Adipocyte (in vitro differentiated cells): Measurements from ENCODE around the gene IKZF2.

Experiments
- DNase-seq: peaks from one replicate; pipeline ENCODE4 v3.0.0-alpha.2; 2015; ENCODE audit warnings: low read depth
- H3K27me3 ChIP-seq: replicated peaks from 2 replicates; pipeline ENCODE4 v1.7.0; 2013; ENCODE audit warnings: mild to moderate bottlenecking, low read length, moderate library complexity; ENCODE audit not compliant: control insufficient read depth, insufficient read depth
- H3K36me3 ChIP-seq: 2 replicates; pipeline ENCODE4 v1.7.0; 2013; ENCODE audit warnings: low read length, mild to moderate bottlenecking, moderate library complexity; ENCODE audit not compliant: control insufficient read depth, insufficient read depth, severe bottlenecking
- H3K4me1 ChIP-seq: 2 replicates; pipeline ENCODE4 v1.7.0; 2013; ENCODE audit warnings: mild to moderate bottlenecking, low read length, moderate library complexity; ENCODE audit not compliant: control insufficient read depth, insufficient read depth
- H3K4me3 ChIP-seq: 2 replicates; pipeline ENCODE4 v1.7.0; 2013; ENCODE audit warnings: mild to moderate bottlenecking, low read length, moderate library complexity
- H3K9ac ChIP-seq: 2 replicates; pipeline ENCODE4 v1.7.0; 2013; ENCODE audit warnings: mild to moderate bottlenecking, low read length, moderate library complexity
- H3K9me3 ChIP-seq: 2 replicates; pipeline ENCODE4 v1.7.0; 2013; ENCODE audit warnings: mild to moderate bottlenecking, low read length, moderate library complexity; ENCODE audit not compliant: control insufficient read depth

IKZF2 gene

GRCh38 chr2:213091765-213092164 is 59.6 kb downstream of the IKZF2 start:
- no peak for DNase-seq
- no peak overlapping the region for H3K9ac ChIP-seq

GRCh38 chr2:213090772-213091171 is 60.6 kb downstream of the IKZF2 start:
- Histone ChIP-seq H3K4me1 (peaks cover 29% of the 10 kb centered on the region), H3K9me3 (no peaks in the 10 kb centered on the region), H3K4me3 (no peak overlapping the region), H3K27me3 (no peaks in the 10 kb centered on the region), H3K9ac (no peak overlapping the region), H3K36me3 (no peaks in the 10 kb centered on the region)
- DNase-seq = no peak

More at GRCh38 chr2:213091765-213092164, 59.6 kb downstream of the IKZF2 start:
- H3K4me1 ChIP-seq = peaks cover 20% of the 10 kb centered on the region
- H3K27me3 ChIP-seq = no peaks in the 10 kb centered on the region
- no peaks in the 10 kb centered on the region for H3K9me3 ChIP-seq
- H3K4me3 ChIP-seq = no peak overlapping the region
- H3K36me3 ChIP-seq = no peaks in the 10 kb centered on the region

GRCh38 chr2:213089438-213089837 is 62.0 kb downstream of the IKZF2 start:
- Histone ChIP-seq H3K9ac (no peak overlapping the region), H3K9me3 (no peaks in the 10 kb centered on the region), H3K4me1 (peaks cover 35% of the 10 kb centered on the region), H3K36me3 (no peaks in the 10 kb centered on the region), H3K4me3 (no peak overlapping the region), H3K27me3 (no peaks in the 10 kb centered on the region)
- peak; percentile 69 for DNase-seq

GRCh38 chr2:213087040-213087439 is 64.4 kb downstream of the IKZF2 start:
- Histone ChIP-seq H3K9me3 (no peaks in the 10 kb centered on the region), H3K4me1 (peaks cover 35% of the 10 kb centered on the region), H3K9ac (no peak overlapping the region), H3K36me3 (no peaks in the 10 kb centered on the region), H3K27me3 (no peaks in the 10 kb centered on the region), H3K4me3 (no peak overlapping the region)
- DNase-seq = no peak

DNA sequence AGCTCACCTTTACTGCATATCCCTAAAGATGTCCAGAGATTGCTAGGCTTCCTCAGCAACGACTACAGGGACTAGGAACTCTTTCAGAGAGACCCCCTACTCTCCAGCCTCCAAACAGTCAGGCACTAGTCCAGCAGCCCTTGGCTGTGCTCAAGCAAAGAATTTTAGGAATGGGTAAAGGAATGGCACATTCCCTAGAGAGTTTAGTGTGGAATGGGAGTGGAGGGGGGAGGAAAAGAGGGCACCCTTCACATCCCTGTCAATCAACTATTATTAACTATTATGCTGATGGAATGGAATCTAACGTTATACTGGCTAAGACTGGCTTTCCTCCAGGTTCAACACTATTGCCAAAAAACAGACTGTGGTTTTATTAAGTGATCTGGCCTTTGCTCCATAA is 64.8 kb downstream of the IKZF2 start:
- H3K9me3 ChIP-seq = no peaks in the 10 kb centered on the region
- DNase-seq = peak; percentile 33
- H3K36me3 ChIP-seq = no peaks in the 10 kb centered on the region
- H3K4me1 ChIP-seq = peaks cover 35% of the 10 kb centered on the region
- H3K4me3 ChIP-seq = peak overlapping the region; percentile 6
- no peak overlapping the region for H3K9ac ChIP-seq
- no peaks in the 10 kb centered on the region for H3K27me3 ChIP-seq

GRCh38 chr2:213086050-213086449 is 65.4 kb downstream of the IKZF2 start:
- Histone ChIP-seq H3K4me1 (peaks cover 35% of the 10 kb centered on the region), H3K9ac (no peak overlapping the region), H3K36me3 (no peaks in the 10 kb centered on the region), H3K27me3 (no peaks in the 10 kb centered on the region), H3K9me3 (no peaks in the 10 kb centered on the region), H3K4me3 (peak overlapping the region; percentile 6)
- DNase-seq = no peak

GRCh38 chr2:213085538-213085937 is 65.9 kb downstream of the IKZF2 start:
- no peak overlapping the region for H3K4me3 ChIP-seq
- H3K27me3 ChIP-seq = no peaks in the 10 kb centered on the region
- DNase-seq = no peak
- no peak overlapping the region for H3K9ac ChIP-seq
- H3K9me3 ChIP-seq = no peaks in the 10 kb centered on the region
- H3K4me1 ChIP-seq = peaks cover 35% of the 10 kb centered on the region
- no peaks in the 10 kb centered on the region for H3K36me3 ChIP-seq

DNA sequence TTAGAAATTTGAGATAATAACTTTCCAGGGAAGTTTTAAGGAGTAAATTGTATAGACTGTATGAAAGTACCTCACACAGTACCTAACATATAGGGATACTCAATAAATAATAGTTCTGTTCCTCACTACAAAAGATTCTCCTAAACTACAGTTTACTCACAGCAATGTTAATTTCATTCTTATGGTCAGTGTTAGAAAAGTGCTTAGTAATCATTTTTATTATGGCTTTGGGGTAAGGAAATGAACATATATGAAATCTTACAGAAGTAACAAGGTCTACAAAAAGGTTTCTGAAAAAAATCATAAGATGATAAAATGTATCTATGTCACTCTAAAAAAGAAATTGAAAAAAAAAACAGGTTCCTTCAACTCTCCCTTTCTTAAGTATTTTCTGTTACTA is 67.2 kb downstream of the IKZF2 start:
- H3K4me3 ChIP-seq = no peak overlapping the region
- no peaks in the 10 kb centered on the region for H3K27me3 ChIP-seq
- H3K9me3 ChIP-seq = no peaks in the 10 kb centered on the region
- no peak overlapping the region for H3K9ac ChIP-seq
- peaks cover 26% of the 10 kb centered on the region for H3K4me1 ChIP-seq
- DNase-seq = no peak
- H3K36me3 ChIP-seq = no peaks in the 10 kb centered on the region

GRCh38 chr2:213080969-213081617 is 70.3 kb downstream of the IKZF2 start:
- Histone ChIP-seq H3K4me3 (no peak overlapping the region), H3K4me1 (peaks cover 8% of the 10 kb centered on the region), H3K9ac (no peak overlapping the region), H3K9me3 (no peaks in the 10 kb centered on the region), H3K27me3 (no peaks in the 10 kb centered on the region), H3K36me3 (no peaks in the 10 kb centered on the region)
- DNase-seq = no peak

- no peak overlapping the region for H3K4me3 ChIP-seq
- H3K9ac ChIP-seq = no peak overlapping the region
- H3K9me3 ChIP-seq = no peaks in the 10 kb centered on the region
- no peaks in the 10 kb centered on the region for H3K4me1 ChIP-seq
- no peaks in the 10 kb centered on the region for H3K36me3 ChIP-seq
- no peak for DNase-seq
- H3K27me3 ChIP-seq = no peaks in the 10 kb centered on the region
These were observed 71.7 kb downstream of the IKZF2 start for GRCh38 chr2:213079756-213080155.

- no peaks in the 10 kb centered on the region for H3K27me3 ChIP-seq
- no peak for DNase-seq
- no peak overlapping the region for H3K4me3 ChIP-seq
- peaks cover 6% of the 10 kb centered on the region for H3K4me1 ChIP-seq
- no peaks in the 10 kb centered on the region for H3K36me3 ChIP-seq
- H3K9ac ChIP-seq = no peak overlapping the region
- H3K9me3 ChIP-seq = no peaks in the 10 kb centered on the region
These were observed 72.7 kb downstream of the IKZF2 start for GRCh38 chr2:213078686-213079085.

GRCh38 chr2:213069531-213069930 is 81.9 kb downstream of the IKZF2 start:
- Histone ChIP-seq H3K36me3 (no peaks in the 10 kb centered on the region), H3K9ac (no peak overlapping the region), H3K4me1 (peaks cover 25% of the 10 kb centered on the region)

More at GRCh38 chr2:213069531-213069930, 81.9 kb downstream of the IKZF2 start:
- no peak for DNase-seq
- Histone ChIP-seq H3K4me3 (no peak overlapping the region), H3K27me3 (no peaks in the 10 kb centered on the region), H3K9me3 (no peaks in the 10 kb centered on the region)
